ENCODE results near the gene TSPAN9.

The TSPAN9 gene

GRCh38 chr12:3114671-3115070 lies 37.5 kb downstream of the TSPAN9 start:
- H3K9me2 ChIP-seq (ENCODE audit: low read depth, low read length) = no peaks in the 10 kb centered on the region

DNA sequence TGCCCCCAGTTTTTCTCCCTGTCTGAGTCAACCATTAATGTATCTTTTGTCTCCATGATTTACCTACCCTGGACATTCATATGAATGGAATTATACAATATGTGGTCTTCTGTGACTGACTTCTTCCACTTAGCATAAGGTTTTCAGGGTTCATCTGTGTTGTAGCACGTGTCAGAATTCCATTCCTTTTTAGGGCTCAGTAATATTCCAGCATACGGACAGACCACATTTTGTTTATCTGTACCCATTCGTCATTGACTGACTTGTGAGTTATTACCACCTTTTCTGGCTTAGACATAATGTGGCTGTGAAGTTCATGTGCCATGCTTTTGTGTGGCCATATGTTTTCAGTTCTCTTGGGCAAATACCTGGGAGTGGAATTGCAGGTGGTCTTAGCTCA lies 37.9 kb downstream of the TSPAN9 start:
- Histone ChIP-seq H3K27me3 (ENCODE audit: insufficient read depth, low read length) (peaks cover 17% of the 10 kb centered on the region; the same call in 1 of the 2 replicates), H3K4me1 (ENCODE audit: insufficient read depth, low read length, severe bottlenecking) (no peaks in the 10 kb centered on the region), H3K36me3 (ENCODE audit: insufficient read depth, low read length) (no peaks in the 10 kb centered on the region), H3K27ac (ENCODE audit: low read depth, low read length, poor library complexity, severe bottlenecking) (no peak overlapping the region), H3K4me3 (ENCODE audit: low read depth, low read length, poor library complexity, severe bottlenecking) (no peak overlapping the region), H4K20me1 (ENCODE audit: insufficient read depth, low read length) (no peaks in the 10 kb centered on the region), H2AFZ (ENCODE audit: low read length) (no peak overlapping the region), H3K79me2 (ENCODE audit: insufficient read depth, low read length) (no peaks in the 10 kb centered on the region), H3F3A (ENCODE audit: insufficient read depth, low read length) (no peaks in the 10 kb centered on the region), H3K9ac (ENCODE audit: low read length) (no peak overlapping the region), H3K4me2 (ENCODE audit: low read length) (no peak overlapping the region), H3K9me3 (ENCODE audit: low read length) (no peaks in the 10 kb centered on the region), H3K9me2 (ENCODE audit: low read depth, low read length) (no peaks in the 10 kb centered on the region)
- TF ChIP-seq, protein P1, sequence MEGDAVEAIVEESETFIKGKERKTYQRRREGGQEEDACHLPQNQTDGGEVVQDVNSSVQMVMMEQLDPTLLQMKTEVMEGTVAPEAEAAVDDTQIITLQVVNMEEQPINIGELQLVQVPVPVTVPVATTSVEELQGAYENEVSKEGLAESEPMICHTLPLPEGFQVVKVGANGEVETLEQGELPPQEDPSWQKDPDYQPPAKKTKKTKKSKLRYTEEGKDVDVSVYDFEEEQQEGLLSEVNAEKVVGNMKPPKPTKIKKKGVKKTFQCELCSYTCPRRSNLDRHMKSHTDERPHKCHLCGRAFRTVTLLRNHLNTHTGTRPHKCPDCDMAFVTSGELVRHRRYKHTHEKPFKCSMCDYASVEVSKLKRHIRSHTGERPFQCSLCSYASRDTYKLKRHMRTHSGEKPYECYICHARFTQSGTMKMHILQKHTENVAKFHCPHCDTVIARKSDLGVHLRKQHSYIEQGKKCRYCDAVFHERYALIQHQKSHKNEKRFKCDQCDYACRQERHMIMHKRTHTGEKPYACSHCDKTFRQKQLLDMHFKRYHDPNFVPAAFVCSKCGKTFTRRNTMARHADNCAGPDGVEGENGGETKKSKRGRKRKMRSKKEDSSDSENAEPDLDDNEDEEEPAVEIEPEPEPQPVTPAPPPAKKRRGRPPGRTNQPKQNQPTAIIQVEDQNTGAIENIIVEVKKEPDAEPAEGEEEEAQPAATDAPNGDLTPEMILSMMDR (IDR thresholded peaks at IDR 0.05; ENCODE audit: low read length) = no peak
- TF ChIP-seq EZH2 (IDR thresholded peaks at IDR 0.05; ENCODE audit: borderline replicate concordance, low read length) = no peak

More at GRCh38 chr12:3114671-3115070, 37.5 kb downstream of the TSPAN9 start:
- Histone ChIP-seq H3F3A (ENCODE audit: insufficient read depth, low read length) (no peaks in the 10 kb centered on the region), H3K27ac (ENCODE audit: low read depth, low read length, poor library complexity, severe bottlenecking) (no peak overlapping the region), H3K9ac (ENCODE audit: low read length) (no peak overlapping the region), H3K4me2 (ENCODE audit: low read length) (no peak overlapping the region), H3K4me3 (ENCODE audit: low read depth, low read length, poor library complexity, severe bottlenecking) (no peak overlapping the region), H4K20me1 (ENCODE audit: insufficient read depth, low read length) (no peaks in the 10 kb centered on the region), H2AFZ (ENCODE audit: low read length) (no peak overlapping the region), H3K79me2 (ENCODE audit: insufficient read depth, low read length) (no peaks in the 10 kb centered on the region), H3K36me3 (ENCODE audit: insufficient read depth, low read length) (no peaks in the 10 kb centered on the region), H3K9me3 (ENCODE audit: low read length) (no peaks in the 10 kb centered on the region), H3K4me1 (ENCODE audit: insufficient read depth, low read length, severe bottlenecking) (no peaks in the 10 kb centered on the region), H3K27me3 (ENCODE audit: insufficient read depth, low read length) (peaks cover 14% of the 10 kb centered on the region; the same call in 1 of the 2 replicates)
- TF ChIP-seq EZH2 (IDR thresholded peaks at IDR 0.05; ENCODE audit: borderline replicate concordance, low read length) = no peak
- TF ChIP-seq, protein P1 (IDR thresholded peaks at IDR 0.05; ENCODE audit: low read length) = no peak

DNA sequence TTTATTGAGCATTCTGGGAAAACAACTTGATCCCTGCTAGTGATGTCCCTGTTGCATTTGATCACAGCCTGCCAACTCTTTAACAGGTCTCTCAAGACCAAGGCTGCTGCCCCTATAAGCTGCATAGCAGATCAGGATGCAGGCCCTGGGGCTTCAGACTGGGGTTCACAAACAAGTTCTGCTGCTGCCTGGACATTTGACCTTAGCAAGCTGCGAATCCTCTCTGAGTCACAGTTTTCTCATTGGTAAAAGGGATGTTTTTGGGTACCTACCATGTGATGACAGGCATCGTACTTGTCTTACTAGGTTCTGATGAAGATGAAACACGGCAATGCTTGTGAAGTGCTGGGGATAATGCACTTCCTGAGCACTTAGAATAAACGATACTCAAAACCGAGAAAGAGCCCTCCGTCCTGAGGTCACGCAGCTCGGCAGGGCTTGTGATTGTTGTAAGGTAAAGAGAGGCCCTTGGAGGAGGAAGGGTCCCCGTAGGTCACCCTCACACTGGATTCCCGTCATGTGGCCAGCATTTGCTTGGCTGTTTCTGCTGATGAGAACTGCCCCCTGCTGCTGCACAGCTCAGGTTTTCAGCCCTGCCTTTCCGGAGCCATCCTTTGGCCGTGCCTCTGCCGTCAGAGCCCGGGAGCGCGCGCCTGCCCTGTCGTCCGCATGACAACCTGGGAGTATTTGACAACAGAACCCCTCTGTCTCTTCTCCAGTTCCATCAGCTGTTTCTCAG lies 39.1 kb downstream of the TSPAN9 start:
- peaks cover 19% of the 10 kb centered on the region; the same call in 1 of the 2 replicates for H3K27me3 ChIP-seq (ENCODE audit: insufficient read depth, low read length)
- TF ChIP-seq EZH2 (IDR thresholded peaks at IDR 0.05; ENCODE audit: borderline replicate concordance, low read length) = no peak
- TF ChIP-seq, protein P1 (IDR thresholded peaks at IDR 0.05; ENCODE audit: low read length) = no peak
- H2AFZ ChIP-seq (ENCODE audit: low read length) = no peak overlapping the region
- no peaks in the 10 kb centered on the region for H3K9me3 ChIP-seq (ENCODE audit: low read length)
- H3K4me2 ChIP-seq (ENCODE audit: low read length) = no peak overlapping the region
- no peak overlapping the region for H3K4me3 ChIP-seq (ENCODE audit: low read depth, low read length, poor library complexity, severe bottlenecking)
- no peaks in the 10 kb centered on the region for H3K9me2 ChIP-seq (ENCODE audit: low read depth, low read length)
- H4K20me1 ChIP-seq (ENCODE audit: insufficient read depth, low read length) = no peaks in the 10 kb centered on the region
- no peaks in the 10 kb centered on the region for H3F3A ChIP-seq (ENCODE audit: insufficient read depth, low read length)
- H3K9ac ChIP-seq (ENCODE audit: low read length) = no peak overlapping the region
- no peaks in the 10 kb centered on the region for H3K79me2 ChIP-seq (ENCODE audit: insufficient read depth, low read length)
- H3K4me1 ChIP-seq (ENCODE audit: insufficient read depth, low read length, severe bottlenecking) = no peaks in the 10 kb centered on the region
- H3K36me3 ChIP-seq (ENCODE audit: insufficient read depth, low read length) = no peaks in the 10 kb centered on the region
- no peak overlapping the region for H3K27ac ChIP-seq (ENCODE audit: low read depth, low read length, poor library complexity, severe bottlenecking)

Measured in OCI-LY1 (cell line).